GM23248 (cell line): Measurements from ENCODE around the gene IFT52.

Experiments used
- EZH2 ChIP-seq: fragments of 200-600 bp; sonication (generic); IDR thresholded peaks from 2 replicates; pipeline ENCODE4 v1.6.1; 2018; ENCODE audit warnings: antibody characterized with exemption, mild to moderate bottlenecking; ENCODE audit not compliant: insufficient read depth, poor library complexity, severe bottlenecking
- EZH2phosphoT487 ChIP-seq: fragments of 200-600 bp; sonication (generic); IDR thresholded peaks from 2 replicates; pipeline ENCODE4 v1.6.1; 2018; ENCODE audit warnings: antibody characterized with exemption, moderate library complexity, mild to moderate bottlenecking, low read depth; ENCODE audit not compliant: insufficient read depth

- TF ChIP-seq EZH2 (no peak), EZH2phosphoT487 (no peak)
These were observed 10.6 kb upstream of the IFT52 start for GRCh38 chr20:43579861-43580793.
